Activated CD4-positive, alpha-beta T cell treated with anti-CD3 and anti-CD28 coated beads, Interleukin-2, amount 50 U/mL, for 24 hours (primary cell): ENCODE results near the gene SYF2.

ENCODE experiments used
- DNase-seq, 2 donors: peaks; one replicate each; pipeline ENCODE4 v3.0.0-alpha.2; 2020; ENCODE audit warnings: low read depth in 1 of 2, low spot score in 1 of 2

SYF2 gene

DNA sequence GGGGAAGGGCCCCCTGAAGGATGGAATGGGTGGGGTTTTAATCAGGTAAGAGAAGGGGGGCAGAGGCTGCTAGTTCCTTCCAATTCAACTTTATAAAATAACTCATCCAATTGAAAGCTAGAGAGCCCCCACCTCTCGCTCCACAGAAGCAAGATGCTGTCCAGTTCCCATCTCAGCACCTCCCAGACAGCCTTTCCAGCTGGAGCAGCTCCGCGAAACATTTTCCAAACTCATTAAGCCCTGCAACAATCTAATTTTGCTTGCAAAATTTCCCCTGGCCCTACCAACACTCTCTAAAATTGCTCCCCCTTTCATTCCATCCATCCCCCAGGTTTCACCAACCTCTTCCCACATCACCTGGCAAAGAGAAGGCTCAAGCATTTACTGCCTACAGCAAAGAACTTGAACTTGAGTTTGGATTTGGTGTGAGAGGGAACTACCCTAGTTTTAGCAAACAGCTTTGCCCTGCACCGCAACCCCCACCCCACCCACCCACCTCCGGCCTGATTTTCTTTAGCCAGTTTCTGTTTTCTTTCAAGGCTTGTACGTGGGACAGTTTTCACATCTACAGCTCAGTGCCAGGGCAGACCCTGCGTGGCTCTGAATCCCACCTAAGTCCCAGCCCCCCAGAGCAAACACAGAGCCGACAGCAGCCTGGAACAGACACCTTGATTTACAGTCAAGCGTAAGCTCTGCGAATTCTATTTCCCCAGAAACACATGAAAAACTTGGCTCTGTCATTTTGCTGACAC, 46.7 kb downstream of the SYF2 start:
- DNase-seq, result no peak

DNA sequence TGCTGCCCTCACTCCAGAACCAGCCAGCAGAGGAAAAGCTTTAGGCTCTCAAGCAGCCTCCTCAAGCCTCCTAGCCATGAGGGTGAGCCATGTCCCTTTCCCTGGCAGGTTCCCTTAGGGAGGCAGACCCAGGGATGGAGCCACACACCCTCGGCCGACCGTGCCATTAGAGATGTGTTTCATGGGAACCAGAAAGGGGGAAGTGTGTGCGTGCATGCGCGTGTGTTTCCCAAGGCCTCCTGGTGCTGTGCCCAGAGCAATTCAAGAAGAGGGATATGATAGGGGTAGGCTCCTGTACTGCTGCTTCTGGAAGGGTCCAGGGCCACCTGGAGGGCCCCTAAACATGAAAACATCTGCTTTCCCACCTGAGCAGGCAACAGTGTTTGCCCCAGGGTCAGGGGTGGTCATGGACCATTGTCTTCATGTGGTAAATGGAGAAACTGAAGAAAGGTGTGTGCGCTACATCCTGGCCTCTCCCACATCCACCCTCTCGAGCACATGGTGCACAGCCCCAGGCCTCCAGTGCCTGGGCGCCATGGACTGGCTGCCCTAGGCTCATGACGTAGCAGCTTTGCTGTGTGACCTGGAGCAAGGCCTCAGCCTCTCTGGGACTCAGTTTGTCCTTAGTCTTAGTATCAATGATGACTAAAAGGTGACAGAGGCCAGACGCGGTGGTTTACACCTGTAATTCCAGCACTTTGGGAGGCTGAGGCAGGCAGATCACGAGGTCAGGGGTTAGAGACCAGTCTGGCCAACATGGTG, 48.1 kb downstream of the SYF2 start:
- no peak for DNase-seq

DNA sequence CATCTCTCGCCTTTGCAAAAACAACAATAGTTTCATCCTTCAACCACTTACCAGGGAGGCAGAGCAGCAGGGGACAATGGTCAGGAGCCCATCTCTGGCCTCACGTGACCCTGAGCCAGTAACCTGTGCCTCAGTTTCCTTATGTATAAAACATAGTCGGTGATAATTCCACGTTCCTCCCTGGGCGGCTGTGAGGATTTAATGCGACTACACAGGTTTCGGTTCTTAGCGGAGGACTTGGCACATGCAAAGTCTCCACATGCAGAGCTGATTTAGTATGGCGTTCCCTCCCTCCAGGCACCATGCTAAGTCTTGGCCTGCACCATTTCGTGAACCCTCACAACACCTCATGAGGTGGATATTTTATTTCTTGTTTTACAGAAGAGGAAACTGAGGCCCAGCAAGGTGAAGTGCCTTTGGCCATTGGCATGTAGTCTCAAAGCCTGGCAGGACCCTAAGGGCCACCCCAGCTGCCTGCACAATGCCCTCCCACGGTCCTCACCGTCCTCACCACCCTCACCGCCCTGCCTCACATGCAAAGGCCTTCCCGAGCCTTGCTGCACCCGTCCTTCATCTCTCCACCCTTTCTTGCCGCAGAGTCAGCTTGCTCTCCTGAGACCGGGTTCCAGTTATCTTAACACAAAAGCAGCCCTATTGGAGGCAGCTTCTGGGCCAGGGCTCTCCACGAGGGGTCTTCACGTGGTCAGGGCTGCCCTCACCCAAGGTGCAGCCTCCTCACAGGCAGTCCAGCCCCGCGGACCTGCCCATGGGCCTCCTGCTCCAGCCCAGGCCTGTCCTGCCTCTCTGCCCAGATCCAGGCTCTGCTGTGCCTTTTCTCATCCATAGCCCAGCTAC, 48.9 kb downstream of the SYF2 start:
- no peak for DNase-seq

DNA sequence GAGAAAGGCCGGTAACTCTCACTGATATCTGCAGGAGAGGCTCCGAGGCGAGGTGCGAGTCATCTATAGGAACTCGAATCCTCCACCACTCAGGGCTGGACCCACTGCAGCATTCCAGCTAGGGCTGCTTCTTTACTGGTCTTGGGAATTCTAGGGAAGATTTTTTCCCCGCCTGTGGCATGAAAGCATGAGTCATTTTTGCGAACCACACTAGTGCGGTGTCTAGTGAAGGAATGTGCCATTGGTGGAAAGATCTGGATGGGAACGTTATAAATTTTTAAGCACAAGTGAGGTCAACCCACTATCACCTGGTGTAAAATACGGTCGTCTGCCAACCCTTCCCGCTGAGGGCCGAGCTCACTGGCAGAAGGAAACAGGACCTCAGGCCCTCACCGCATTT, 49.7 kb downstream of the SYF2 start:
- DNase-seq, result no peak

DNA sequence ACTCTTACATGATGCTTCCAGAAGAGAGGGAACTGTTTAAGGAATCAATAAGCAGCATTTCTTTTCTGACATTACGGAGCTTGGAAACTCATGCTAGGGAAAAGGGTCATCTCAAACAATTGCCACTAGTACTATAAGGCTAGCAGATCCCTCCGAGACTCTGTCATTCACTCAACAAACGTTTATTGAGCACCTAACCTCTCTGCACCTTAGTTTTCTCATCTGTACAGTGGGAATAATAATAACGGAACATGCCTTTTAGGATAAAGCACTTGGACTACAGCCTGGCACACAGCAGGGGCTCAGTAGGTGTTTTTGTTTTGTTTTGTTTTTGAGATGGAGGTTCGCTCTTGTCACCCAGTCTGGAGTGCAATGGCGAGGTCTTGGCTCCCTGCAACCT, 51.3 kb downstream of the SYF2 start:
- no peak for DNase-seq

DNA sequence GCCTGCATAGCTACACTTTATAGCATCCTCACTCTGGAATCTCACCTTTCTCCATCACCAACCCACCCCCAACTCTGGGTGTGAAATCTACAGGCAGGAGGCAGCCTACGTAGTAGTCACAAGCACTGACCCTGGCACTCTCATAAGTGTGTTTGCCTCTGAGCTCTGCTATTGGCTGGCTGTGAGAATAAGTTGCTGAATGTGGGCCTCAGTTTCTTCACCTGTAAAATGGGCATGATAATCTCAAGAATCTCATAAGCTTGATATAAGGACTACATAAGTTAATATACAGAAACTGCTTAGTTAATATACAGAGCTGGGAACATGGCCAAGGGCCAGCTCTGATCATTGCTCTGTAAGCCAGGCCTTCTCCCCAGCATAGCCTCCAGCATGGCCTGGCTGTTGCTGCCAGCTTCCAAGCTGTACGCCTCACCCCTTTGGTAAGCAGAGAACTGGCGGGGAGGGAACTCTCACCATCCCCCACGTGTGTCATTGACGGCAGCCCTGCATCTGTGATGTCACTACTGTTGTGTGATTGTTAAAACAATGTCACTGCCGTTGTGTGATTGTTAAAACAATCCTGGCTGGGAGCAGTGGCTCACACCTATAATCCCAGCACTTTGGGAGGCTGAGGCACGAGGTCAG, 53.3 kb downstream of the SYF2 start:
- no peak for DNase-seq

DNA sequence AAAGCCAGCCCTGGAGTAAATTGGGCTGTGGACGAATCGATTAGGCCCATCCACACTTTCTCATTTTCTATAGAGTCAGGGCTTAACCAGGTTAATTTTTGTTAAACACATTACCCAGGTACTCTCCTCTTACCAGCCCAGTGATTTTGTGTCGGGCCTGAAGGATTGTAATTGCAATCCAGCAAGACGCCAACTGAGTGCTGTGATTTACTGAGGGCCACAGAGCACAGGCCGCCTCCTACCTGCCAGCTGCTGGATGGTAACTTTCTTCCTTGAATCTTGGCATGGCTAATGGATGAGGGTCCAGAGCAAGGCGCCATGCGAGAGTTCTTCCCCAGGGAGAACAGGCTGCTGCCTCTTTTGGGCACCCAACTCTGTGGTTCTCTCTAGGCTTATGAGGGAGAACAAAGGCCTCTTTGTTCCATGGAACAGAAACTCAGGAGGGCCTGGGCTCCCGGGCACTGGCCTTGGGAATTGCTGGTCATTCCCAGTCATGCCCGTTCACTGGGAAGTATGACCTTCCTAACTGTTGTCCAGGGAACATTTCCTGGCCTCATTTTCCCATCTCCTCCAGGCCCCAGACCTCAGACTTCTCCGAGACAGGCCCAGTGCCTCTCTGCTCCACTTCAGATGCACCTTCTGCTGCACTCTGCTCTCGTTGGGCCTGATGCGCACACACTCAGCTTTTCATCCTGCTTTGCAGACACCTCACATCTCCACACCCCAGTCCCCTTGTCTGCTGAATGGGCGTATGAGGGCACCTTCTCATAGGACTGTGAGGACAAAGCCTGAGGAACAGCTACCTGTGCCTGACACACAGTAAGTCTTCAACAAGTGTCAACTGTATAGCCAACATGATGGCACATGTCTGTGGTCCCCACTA, 57.3 kb downstream of the SYF2 start:
- DNase-seq, result no peak

DNA sequence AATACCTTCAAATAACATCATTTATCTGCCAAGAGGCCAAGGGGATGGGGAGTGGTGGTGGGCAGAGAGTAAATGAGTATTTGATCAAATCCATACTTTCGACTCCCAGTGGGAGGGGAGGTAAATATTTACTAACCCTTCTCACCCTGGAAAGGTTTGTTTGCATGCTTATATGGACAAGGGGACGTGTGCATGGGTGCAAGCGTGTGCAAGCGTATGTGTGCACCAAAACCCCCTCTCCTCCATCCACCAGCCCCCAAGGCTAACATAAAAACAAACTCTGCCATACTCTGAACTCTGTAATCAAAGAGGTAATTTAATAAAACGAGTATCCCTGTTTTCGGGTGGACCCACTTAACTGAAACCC, 58.0 kb downstream of the SYF2 start:
- DNase-seq, result no peak

DNA sequence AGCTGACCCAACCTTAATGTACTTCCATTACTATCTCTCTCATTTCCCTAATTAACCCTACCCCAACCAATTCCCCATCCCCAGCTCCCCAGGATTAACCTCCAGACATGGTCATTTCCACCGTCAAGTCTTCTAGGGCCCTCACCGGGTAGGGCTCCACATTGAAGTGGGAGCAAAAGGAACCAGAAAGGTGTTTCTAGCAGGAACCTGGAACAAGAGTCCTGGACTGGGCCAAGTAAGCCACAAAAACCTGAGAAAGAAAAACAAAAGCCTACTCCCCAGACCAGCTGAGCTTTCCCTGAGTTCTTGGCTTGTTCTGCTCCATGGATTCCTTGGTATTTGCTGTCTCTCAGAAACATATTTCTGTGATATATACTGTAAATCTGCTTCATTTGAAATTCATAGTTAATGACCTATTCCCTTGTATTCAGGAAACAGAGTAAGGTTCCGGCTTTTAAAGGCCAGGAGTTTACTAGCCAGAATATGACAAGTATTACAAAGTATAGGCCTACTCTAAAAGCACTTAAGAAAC, 58.4 kb downstream of the SYF2 start:
- no peak for DNase-seq
